Left cardiac atrium (tissue), 4 donors: ENCODE measurements around the gene MGLL. TPM values are rescaled to one million over a fixed set of nuclear protein-coding genes. Genes with fewer than 3 reads are reported as not detected.
"Not testable (repeated sequence)": the region's sequence is repeated elsewhere in the genome, so short reads cannot be mapped to it uniquely, and the experiment has no call there.

Experiments used
- ATAC-seq, 2 donors: fragments of 200-7000 bp; cut with Tn5 transposase; one replicate each; pipeline ENCODE4 v1.9.1; 2020; ENCODE audit warnings: mild to moderate bottlenecking in 2 of 2, moderate library complexity in 2 of 2
- DNase-seq: peaks from one replicate; pipeline ENCODE4 v3.0.0-alpha.2; 2020
- intact Hi-C, 2 donors: fragments of 100-400 bp; cut with DNase I; formaldehyde crosslinking; loops; one replicate each; pipeline versions ENCODE4 v1.14.1 to v1.15.1; 2022 to 2023
- total RNA-seq, 2 donors: library from RNA; stranded (reverse); fragmentation: NEBNext Ultra II Directional; extraction: Animal tissue kit (Norgen Biotek cat#: 25700); gene quantifications; one replicate each; pipeline ENCODE4 v1.2.1, GENCODE V29; 2021
- donor health status: DM: no; HTN: yes; CAD: no.
- donor health status: DM: no; HTN: yes; CAD: no; lungs with severe emphysema.
- donor health status: DM: yes; HTN: yes; CAD: no.
- donor health status: Dilated cardiomyopathy.

MGLL gene
- total RNA-seq, 2 donors from 2014 or later, result 95.4 to 122 TPM

DNA sequence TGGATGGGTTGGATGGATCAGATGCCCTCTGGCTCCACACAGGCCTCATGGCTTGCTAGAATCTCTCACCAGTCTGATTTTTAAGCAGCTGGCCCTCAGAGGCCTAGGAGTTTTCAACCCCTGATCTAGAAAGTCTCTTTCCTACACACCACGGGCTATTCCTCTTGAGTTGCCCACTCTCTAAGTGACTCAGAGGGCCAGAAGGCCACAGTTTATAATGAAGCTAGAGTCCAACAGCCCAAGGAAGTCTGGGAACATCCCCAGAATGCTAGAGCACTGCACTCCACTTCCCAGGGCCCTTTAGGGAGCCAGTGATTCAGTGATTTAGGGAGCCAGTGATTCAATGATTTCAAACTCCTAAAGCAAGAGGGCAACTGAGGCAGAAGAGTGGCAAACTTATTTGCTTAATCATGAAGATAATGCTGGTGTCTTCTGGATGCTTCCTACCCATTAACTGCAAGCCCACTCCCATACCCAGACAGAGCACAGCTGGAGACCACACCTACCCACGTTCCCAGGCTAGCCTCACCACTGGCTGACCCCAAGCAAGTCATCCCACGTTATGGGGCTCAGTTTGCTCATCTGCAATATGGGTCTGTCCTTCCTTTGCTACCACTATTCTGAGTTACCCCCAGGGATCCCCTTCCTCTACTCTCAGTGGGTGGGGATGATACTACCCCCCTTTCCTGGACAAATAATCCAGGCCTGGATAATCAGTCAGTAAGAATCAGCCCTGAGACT is 112.8 kb downstream of the MGLL start:
- no peak for ATAC-seq
- no peak for DNase-seq
- intact Hi-C loops, result no loop called here

DNA sequence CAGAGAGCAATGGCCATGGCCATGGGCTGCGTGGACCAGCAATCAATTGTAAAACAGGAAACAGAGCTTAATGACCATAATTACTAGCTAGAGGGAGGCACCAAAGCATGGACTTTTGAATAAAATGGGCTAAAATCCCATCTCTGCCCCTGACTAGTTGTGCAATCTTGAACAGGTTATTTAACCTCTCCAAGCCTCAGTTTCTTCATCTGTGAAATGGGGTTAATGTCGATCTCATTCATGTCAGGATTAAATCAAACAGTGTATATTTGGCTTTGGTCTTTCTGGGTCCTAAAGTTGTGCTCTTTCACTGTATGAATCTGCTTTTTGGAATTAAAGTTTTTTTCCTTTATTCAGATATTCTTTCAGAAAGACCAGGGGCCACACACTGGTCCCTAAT is 113.5 kb downstream of the MGLL start:
- intact Hi-C loops, result no loop called here
- DNase-seq, result no peak
- no peak for ATAC-seq

DNA sequence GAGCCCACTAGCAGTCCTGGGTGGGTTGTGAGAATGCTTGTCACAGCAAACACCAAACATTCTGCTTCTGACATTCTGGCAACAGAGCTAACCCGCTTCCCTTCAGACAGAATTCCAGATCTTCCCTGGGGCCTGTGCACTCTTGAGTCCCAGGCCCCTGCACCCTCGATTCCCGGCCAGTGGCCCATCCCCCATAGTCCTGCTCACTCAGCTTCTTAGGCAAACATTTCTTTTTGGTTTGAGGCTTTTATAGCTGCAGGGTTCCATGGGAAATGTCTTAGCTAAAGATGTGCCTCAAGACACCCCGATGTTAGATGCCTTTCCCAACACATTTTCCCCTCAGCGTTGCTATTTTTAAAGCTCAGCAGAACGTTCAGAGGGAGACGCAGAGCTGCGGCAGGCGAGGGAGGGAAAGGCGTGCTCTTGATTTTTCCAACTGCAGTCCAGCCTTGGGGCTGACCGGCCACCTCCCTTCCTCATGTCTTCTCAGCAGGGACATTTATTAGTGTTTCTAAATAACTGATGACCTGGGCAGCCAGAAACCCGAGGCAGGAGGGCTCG is 114.4 kb downstream of the MGLL start:
- DNase-seq (no peak), ATAC-seq (no peak)
- intact Hi-C loops, result no loop called here

DNA sequence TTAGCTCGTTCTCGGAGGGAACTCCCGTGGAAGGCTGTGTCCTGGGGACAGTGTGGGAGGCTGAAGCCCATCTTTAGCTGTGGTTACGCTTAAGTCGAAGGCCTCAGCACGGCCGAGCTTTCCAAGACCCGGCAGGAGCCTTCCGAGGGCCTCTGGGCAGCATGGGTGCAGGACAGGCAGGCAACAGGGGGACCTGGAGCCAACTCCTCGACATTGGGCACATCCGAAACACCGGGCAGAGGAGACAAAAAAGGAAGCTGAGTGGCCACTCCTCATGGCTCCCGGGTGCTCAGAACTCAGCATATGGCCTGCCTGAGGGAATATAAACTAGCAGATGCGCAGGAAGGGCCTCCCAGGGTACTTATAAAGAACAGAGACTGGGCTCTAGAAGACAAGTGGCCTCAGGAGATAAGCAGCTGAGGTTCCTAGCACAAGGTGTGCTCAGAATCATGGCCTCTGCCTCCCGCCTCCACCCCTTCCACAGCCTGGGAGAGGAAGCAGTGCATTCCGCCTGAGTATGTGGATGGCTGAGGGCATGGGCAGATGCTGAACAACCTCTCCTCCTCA is 115.4 kb downstream of the MGLL start:
- ATAC-seq (no peak), DNase-seq (no peak)
- intact Hi-C loops, result no loop called here

DNA sequence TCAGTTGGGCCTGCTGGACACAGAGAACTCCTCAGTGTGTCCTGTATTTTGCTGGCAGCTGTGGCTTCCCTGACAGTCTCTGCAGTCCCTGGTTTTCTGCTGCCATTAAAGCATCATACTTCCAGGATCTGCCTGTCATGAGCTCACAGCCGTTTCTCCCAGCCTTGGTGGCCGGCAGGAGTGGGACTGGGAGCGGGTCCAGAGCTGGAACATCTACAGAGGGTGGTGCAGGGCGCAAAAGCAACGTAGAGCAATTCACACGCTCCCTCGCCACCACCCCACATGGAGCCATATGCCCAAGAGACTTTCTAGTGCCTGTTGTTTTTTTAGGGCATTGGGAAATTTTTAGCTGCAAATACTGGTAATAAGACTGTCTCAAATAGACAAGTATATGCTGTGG is 116.0 kb downstream of the MGLL start:
- intact Hi-C loops, result no loop called here
- DNase-seq (no peak), ATAC-seq (peak in 1 of 2 donors; percentile 46)

DNA sequence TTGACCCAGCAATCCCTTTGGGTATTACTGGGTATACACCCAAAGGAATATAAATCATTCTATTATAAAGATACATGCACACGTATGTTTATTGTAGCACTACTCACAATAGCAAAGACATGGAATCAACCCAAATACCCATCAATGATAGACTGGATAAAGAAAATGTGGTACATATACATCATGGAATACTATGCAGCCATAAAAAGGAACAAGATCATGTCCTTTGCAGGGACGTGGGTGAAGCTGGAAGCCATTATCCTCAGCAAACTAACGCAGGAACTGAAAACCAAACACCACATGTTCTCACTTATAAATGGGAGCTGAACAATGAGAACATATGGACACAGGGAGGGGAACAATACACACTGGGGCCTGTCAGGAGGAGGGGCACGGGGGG is 117.5 kb downstream of the MGLL start:
- ATAC-seq, DNase-seq: not testable (repeated sequence)
- intact Hi-C loops, result loop anchor here in 1 of 2 donors (5.0 kb wide), 1 partner anchor 42 kb away; no protein-coding TSS in a partner anchor

DNA sequence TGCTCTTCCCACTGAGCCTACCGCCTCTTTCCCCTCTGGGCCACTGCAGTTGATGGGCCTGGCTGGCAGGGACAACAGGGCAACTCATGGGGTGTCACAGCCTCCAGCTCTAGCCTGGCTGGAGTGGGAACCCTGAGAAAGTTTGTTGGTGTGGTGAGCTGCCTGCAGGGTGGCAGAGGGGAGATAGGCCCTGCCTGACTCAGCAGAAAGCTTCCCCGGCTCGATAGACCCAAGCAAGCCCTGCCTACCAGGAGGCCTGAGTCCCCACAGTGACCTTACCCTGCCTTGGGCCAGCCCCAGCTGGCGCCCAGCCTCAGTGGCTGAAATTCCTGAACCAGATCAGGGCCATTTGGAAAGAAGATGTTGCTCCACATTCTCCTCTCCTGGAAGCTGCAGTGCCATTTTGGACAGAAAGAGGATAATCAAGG is 120.2 kb downstream of the MGLL start:
- peak; percentile 27 to 38 for ATAC-seq
- intact Hi-C loops, result loop anchor here in 1 of 2 donors (5.0 kb wide), 1 partner anchor 45 kb away; no protein-coding TSS in a partner anchor
- peak; percentile 48 for DNase-seq

DNA sequence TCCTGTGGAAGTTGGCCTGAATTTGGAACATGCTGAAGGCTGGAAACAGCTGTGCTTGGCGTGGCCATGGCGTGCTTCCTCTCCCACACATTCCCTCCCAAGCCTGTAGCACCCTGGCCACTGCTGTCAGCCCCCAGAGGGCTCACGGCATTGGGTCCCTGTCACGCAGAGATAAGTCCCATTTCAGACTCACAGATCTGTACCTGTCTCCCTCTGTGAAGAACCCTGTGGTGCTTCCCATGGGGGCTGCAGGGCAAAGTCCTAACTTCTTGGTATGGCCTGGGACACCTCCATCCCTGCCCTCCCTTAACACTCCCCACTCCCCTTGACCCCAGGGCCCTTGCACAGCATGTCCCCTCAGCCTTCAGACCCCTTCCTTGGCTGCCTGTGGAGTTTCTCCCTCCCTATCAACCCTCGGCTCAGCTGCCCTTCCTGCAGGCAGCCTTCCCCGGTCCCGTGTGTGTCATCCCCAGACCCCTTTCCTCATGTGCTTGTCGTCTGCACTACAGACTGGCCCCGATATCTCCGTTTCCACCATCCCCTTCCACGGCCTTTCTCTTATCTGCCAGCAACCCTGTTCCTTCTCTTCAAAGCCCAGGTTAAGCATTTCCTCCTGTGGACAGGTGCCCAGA is 120.9 kb downstream of the MGLL start:
- ATAC-seq, result no peak
- intact Hi-C loops, result loop anchor here in 1 of 2 donors (5.0 kb wide), 1 partner anchor 46 kb away; no protein-coding TSS in a partner anchor
- peak; percentile 55 for DNase-seq

DNA sequence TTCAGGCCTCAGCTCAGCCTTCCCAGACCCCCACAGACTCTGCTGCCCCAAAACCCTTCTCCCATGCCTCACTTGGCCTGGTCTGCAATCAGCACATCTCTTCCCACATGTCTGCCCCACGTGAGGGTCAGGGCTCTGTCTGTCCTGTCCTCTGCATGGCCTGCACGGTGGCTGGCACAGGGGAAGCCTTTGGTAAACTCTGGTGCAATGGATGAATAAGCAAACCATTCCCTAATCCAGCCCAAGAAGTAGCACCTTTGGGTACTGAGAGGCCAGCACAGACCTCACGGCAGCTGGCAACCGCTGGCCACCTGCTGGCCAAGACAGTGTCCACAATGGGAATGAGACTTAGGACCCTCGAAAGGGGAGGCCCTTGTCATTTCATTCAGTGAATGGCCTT is 121.9 kb downstream of the MGLL start:
- DNase-seq (peak; percentile 13), ATAC-seq (no peak)
- intact Hi-C loops, result loop anchor here in 1 of 2 donors (5.0 kb wide), 1 partner anchor 47 kb away; no protein-coding TSS in a partner anchor

DNA sequence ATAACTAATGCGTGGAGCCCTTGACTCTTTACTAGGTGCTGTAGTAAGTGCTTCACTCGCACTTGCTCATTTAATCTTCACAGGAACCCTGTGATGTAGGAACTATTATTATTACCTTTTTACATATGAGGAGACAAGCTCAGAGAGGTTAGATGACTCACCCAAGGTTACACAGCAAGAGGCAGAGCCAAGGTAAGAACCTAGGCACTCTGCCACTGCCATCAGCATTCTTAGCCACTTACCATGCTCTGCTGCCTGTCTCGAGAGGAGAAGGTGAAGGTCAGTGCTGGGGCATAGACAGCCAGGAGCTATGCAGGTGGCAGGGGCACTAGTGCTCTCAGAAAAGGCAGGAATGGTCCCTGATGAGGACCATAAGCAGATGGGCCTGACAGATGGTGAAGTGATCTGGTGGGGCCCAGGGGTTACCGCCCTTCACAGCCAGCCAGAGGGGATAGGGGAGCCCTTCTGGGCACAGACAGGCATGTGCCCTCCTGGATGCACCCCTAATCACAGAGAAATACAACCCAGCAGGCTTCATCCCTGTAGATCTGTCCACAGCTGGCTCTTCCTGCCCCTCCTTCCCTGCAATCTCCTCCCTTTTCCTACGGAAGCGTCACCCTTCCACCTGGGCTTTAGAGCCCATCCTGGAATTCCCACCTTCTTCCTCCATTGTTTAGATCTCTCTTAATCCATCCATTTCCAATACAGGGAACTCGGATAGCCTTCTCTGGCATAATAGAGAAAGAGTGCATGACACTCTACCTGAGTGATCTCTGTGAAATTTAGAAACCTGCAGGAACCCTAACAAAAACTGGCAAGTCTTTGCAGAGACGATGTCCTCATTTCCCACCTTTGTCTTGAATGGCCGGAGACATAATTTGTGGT is 122.7 kb downstream of the MGLL start:
- intact Hi-C loops, result loop anchor here (5.0 to 10.0 kb wide), 2 partner anchors 48 to 125 kb away; partner anchors contain the start of gene MGLL (in 1 of the 2)
- DNase-seq (peak; percentile 15), ATAC-seq (no peak)

DNA sequence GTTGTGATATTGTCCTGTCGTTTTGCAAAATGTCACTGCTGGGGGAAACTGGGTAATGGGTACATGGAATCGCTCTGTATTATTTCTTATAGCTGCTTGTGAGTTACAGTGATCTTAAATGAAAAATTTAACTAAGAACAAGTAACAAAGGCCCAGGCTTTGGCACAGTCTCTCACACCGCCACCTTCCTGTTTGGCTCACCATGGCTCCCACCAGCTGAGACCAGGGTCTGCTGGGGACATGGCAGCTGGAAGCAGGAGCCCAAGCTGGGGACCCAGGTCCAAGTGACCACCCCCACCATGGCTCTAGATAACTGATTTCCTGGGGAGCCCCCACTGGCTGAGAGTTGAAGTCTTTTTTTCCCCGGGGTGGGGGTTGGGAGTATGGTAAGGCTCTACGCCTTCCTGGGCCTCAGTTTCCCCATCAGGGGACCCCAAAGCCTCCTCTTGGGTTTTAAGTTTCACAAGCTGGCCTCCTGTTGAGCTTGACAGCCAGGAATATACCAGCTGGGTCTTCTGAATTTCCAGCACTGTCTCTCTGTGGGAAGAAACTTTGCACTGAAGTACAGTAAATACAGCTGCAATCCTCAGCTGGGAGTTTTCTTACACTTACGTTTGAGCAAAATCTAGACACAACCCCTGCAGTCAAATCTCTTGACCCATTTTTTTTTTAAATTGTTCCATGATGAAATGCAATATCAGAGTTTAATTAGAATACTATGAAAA is 123.5 kb downstream of the MGLL start:
- DNase-seq, result peak; percentile 22
- ATAC-seq, result no peak

DNA sequence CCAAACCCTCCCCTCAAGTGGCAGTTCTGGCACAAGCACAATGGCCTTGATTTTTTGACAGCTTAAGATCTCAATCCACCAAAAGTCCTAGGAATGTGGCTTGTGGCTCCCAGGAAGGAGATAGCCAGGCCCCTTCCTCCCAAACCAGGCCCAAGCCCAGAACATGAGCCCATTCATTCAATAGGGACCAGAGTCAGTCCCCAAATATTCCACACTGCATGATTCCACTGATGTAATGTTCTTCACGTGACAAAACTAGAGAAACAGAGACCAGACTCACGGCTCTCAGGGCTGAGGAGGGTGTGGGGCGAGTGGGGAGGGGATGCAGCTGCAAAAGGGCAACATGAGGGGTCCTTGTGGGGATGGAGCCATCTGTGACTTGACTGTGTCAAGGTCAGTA is 124.0 kb downstream of the MGLL start:
- intact Hi-C loops, result loop anchor here in 1 of 2 donors (10.0 kb wide), 1 partner anchor 127 kb away; the partner anchor contains the start of gene MGLL
- ATAC-seq (no peak), DNase-seq (no peak)

More for the DNA sequence above, 123.5 kb downstream of the MGLL start:
- intact Hi-C loops, result loop anchor here in 1 of 2 donors (10.0 kb wide), 1 partner anchor 126 kb away; the partner anchor contains the start of gene MGLL

DNA sequence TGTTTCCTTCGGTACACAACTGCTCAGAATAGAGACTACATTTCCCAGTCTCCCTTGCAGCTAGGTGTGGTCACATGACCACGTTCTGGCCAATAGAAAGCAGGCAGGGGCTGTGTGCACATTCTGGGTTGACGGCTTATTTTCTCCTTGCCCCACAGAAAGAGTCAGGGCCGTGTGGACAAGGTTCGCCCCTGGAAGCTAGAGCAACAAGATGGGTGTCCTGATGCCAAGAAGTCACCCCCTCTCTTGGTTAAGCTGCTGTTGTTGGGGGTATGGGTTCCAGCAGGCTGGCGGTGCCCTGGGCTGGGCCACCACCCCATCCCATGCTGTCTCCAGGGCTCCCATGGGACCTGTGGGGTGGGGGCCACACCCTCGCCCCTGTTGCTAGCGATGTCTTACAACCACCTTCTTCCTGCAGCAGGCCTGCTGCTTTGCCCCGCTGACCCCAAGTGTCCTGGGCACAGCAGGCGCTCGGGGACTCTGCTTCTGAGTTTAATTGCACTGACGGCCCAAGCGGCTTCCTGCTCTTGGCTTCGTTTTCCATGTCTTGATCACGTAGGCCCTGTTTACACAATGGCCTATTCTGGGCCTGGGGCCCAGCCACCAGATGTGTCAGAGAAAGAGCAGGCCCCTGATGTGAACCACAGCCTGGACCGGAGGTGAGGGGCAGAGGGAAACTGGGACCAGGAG is 124.6 kb downstream of the MGLL start:
- DNase-seq (peak; percentile 85), ATAC-seq (peak; percentile 74 to 79)
- intact Hi-C loops, result loop anchor here (2.0 to 10.0 kb wide), 2 partner anchors 123 to 127 kb away; partner anchors contain the start of gene MGLL (in 1 of the 2)

DNA sequence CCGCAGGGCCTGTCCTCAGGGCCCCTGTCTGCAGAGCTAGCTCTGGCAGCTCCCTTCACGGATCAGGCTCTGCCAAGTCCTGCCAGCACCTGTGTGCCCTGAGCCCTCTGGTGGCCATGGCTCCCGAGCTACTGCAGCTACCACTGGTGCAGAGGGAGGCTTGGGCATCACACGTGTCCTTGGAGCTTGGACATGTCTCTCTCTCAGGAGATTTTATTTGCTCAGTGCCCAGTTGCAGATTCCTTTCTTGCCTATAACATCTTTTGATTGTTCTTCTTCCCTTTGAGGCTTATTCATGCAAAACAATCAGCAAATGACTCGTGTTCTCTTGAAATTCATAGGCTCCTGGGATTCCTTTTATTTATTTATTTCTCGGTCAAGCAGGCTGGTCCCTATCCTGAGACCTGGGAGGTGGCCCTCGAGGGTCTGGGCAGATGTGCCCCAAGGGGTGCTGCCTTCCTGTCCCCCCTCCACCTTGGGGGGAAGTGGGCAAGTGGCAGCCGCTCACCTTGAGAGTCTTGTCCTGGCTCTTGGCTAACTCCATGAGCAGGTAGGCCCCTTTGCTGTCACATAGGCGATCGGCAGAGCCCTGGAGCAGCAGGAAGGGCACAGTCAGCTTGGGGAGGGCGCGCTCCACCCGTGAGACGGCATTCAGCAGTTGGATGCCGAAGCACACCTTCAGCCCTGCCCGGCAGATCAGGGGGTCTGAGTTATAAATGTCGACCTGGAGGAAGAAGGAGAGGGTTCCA is 127.7 kb downstream of the MGLL start:
- intact Hi-C loops, result loop anchor here in 1 of 2 donors (10.0 kb wide), 1 partner anchor 130 kb away; the partner anchor contains the start of gene MGLL
- DNase-seq (peak; percentile 66), ATAC-seq (no peak)

DNA sequence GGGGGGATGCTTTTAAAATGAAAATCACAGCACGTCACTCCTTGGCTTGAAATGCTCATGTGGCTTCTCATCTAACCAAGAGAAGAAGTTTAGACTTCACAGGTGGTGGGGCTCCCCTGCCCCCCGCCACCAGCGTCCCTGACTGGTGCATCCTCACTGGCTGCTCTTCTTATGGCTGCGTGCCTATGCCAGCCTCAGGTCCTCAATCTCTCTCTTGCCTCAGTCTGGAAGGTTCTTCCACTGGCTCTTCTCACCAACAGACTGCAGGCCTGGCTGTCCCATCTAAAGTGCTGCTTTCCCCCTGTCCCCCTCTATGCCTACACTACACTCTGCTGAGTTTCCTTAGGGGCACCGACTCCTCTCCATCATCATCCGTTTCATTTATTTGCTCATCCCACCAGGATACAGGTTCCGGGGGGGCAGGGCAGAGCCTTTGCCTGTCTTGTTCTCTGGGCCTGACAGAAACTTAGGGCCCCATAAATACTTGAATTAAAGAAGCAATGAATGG is 128.9 kb downstream of the MGLL start:
- DNase-seq, result peak; percentile 7
- no peak for ATAC-seq
- intact Hi-C loops, result loop anchor here in 1 of 2 donors (10.0 kb wide), 1 partner anchor 131 kb away; the partner anchor contains the start of gene MGLL
